Stromal cell of bone marrow (primary cell): ENCODE measurements around the gene SOX3.

Experiments used
- DNase-seq: peaks from one replicate; pipeline ENCODE4 v3.0.0-alpha.2; 2012; ENCODE audit warnings: low read depth

The SOX3 gene

GRCh38 chrX:140495739-140496138 is 9.1 kb downstream of the SOX3 start:
- no peak for DNase-seq

- DNase-seq: no peak
These were observed 12.5 kb downstream of the SOX3 start for GRCh38 chrX:140492066-140492994.

GRCh38 chrX:140480765-140481164 is 24.1 kb downstream of the SOX3 start:
- DNase-seq: no peak

GRCh38 chrX:140477987-140478386 is 26.9 kb downstream of the SOX3 start:
- DNase-seq: no peak

GRCh38 chrX:140475025-140475424 is 29.8 kb downstream of the SOX3 start:
- no peak for DNase-seq

- DNase-seq: no peak
These were observed 37.7 kb downstream of the SOX3 start for GRCh38 chrX:140467211-140467610.
